Prostate gland (tissue), 2 donors: ENCODE data around the gene RTN4RL1.

ENCODE experiments used
- CTCF ChIP-seq, 4 experiments: fragments of 200-600 bp in 2 of 4; fragments of 450-650 bp in 2 of 4; sonication (generic) in 2 of 4; IDR thresholded peaks; 1 replicate in 3 of 4; 2 replicates in 1 of 4; pipeline ENCODE4 v1.5.1; 2016 to 2019; ENCODE audit warnings: antibody characterized with exemption in 4 of 4, mild to moderate bottlenecking in 2 of 4, moderate library complexity in 2 of 4
- POLR2A ChIP-seq: fragments of 450-650 bp; IDR thresholded peaks from one replicate; pipeline ENCODE4 v1.6.1; 2016; ENCODE audit warnings: antibody characterized with exemption, mild to moderate bottlenecking
- POLR2AphosphoS5 ChIP-seq: sonication (generic); formaldehyde crosslinking; IDR thresholded peaks from one replicate; pipeline ENCODE4 v1.6.1; 2017; ENCODE audit warnings: antibody characterized with exemption

DNA sequence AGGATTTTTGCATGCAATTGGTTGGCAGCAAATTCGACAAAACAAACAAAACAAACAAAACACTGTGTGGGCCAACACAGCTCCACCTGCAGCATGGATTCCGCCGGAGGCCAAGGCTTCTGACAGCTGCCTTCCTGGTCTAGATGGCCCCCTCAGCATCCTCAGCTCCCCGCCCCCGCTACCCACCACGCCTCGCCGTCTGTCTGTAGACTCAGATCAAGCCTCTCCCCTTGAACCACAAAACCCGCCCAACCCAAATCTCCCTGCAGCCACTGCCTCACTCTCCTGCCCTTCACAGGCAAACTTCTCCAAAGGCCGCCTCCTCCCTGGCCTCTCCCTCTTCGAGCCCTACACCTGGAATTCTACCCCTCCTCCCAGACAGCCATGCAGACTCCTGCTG lies 57.9 kb downstream of the RTN4RL1 start:
- no peak for TF ChIP-seq CTCF (IDR thresholded peaks at IDR 0.05)
- TF ChIP-seq POLR2AphosphoS5: no peak
- TF ChIP-seq POLR2A: no peak
